Activated CD8-positive, alpha-beta T cell treated with anti-CD3 and anti-CD28 coated beads for 36 hours (primary cell): ENCODE measurements around the gene GDPD5. TPM values are rescaled to one million over a fixed set of nuclear protein-coding genes. Genes with fewer than 3 reads are reported as not detected.

Experiments used
- ATAC-seq: fragments of 200-7000 bp; cut with Tn5 transposase; one replicate; pipeline ENCODE4 v1.10.0; 2021; ENCODE audit warnings: mild to moderate bottlenecking, moderate library complexity
- CTCF ChIA-PET: fragments of 350-600 bp; sonication (Branson Sonifier 250); formaldehyde crosslinking; loops from one replicate; lab custom pipeline; 2021; ENCODE audit warnings: antibody characterized with exemption; lab: Charles Lee
- POLR2A ChIA-PET: fragments of 350-600 bp; sonication (Branson Sonifier 250); formaldehyde crosslinking; loops from one replicate; lab custom pipeline; 2021; ENCODE audit warnings: antibody characterized with exemption; lab: Charles Lee
- DNase-seq: peaks from one replicate; pipeline ENCODE4 v3.0.0-alpha.2; 2020
- H3K27ac Mint-ChIP-seq: one replicate; pipeline ENCODE4 v1.8.0; 2021; ENCODE audit warnings: mild to moderate bottlenecking, mixed read lengths
- H3K27me3 Mint-ChIP-seq: one replicate; pipeline ENCODE4 v1.8.0; 2021; ENCODE audit warnings: mixed read lengths
- H3K36me3 Mint-ChIP-seq: one replicate; pipeline ENCODE4 v1.8.0; 2021; ENCODE audit warnings: low read depth, mixed read lengths
- H3K4me1 Mint-ChIP-seq: one replicate; pipeline ENCODE4 v1.8.0; 2021; ENCODE audit warnings: low read depth, mixed read lengths
- H3K4me3 Mint-ChIP-seq: one replicate; pipeline ENCODE4 v1.8.0; 2021; ENCODE audit warnings: mild to moderate bottlenecking, moderate library complexity, mixed read lengths
- H3K9me3 Mint-ChIP-seq: one replicate; pipeline ENCODE4 v1.8.0; 2021; ENCODE audit warnings: mixed read lengths
- CTCF ChIP-seq: fragments of 200-600 bp; IDR thresholded peaks from one replicate; pipeline ENCODE4 v1.8.0; 2022; ENCODE audit warnings: antibody characterized with exemption, mild to moderate bottlenecking
- intact Hi-C: fragments of 100-400 bp; cut with micrococcal nuclease; formaldehyde crosslinking; loops from one replicate; pipeline ENCODE4 v1.10.0; 2022
- total RNA-seq, 2 experiments: library from RNA; stranded (reverse); gene quantifications; one replicate each; pipeline ENCODE4 v1.2.3, GENCODE V29; 2021

GDPD5 gene
- total RNA-seq, 2 experiments from 2014 or later, result 7.8 to 11.0 TPM

DNA sequence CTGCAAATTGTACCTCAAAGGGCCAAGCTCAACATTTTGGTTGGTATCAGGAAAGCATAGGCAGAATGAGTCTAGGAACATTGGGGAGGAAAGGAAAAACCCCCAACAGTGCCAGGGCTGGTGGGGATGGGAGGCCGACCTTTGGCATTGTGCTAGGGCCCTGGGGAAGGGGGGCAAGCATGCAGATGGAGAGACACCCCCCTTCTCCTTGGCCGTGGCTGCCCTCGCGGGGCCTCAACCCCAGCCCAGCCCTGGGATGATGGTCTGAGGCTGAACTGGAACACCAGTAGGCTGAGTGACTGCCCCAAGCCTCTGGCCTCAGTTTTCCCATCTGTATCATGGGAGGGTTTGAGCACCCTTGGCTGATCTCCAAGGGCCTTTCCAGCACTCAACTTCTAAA lies 40.0 kb downstream of the GDPD5 start:
- intact Hi-C loops, result no loop called here
- no peak overlapping the region for H3K27ac Mint-ChIP-seq
- H3K9me3 Mint-ChIP-seq, result no peaks in the 10 kb centered on the region
- POLR2A ChIA-PET, result interaction anchor here (1.4 kb wide), 1 partner anchor 22 kb away, joined by 4 read pairs; no protein-coding TSS in a partner anchor
- no peak overlapping the region for H3K4me3 Mint-ChIP-seq
- no peak for ATAC-seq
- H3K36me3 Mint-ChIP-seq, result no peaks in the 10 kb centered on the region
- CTCF ChIA-PET, result interaction anchor here (1.1 to 1.4 kb wide), 2 partner anchors 10 to 463 kb away, joined by 3 read pairs; no protein-coding TSS in a partner anchor
- no peaks in the 10 kb centered on the region for H3K27me3 Mint-ChIP-seq
- no peak for DNase-seq
- TF ChIP-seq CTCF, result no peak
- no peaks in the 10 kb centered on the region for H3K4me1 Mint-ChIP-seq

DNA sequence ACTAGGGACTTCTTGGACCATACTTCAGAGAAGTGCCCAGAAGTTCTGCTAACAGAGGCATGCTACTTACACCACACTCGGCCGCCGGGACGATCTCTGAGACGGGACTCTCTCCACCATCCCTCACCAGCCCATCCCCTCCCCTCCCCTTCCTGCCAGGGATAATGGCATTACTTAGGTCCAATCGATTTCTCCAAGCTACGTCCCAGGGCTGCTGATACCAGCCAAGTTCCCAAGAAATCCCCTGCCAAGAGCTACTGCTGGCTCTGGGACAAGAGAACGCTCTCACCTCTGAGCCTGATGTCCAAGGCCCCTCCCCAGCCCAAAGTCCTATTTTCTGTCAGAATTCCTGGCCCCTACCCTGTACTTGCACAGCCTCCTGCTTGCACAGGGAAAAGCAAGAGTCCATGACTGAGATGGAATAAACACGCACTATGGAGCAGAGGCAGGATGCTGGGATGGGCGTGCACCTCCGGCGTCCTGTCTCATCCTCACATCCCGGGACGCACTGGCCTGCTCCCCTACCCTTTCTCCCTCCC lies 42.7 kb downstream of the GDPD5 start:
- Mint-ChIP-seq H3K4me3 (no peak overlapping the region), H3K9me3 (no peaks in the 10 kb centered on the region), H3K27me3 (no peaks in the 10 kb centered on the region), H3K27ac (no peak overlapping the region), H3K36me3 (no peaks in the 10 kb centered on the region), H3K4me1 (no peaks in the 10 kb centered on the region)
- CTCF ChIA-PET, result no interaction called here
- ATAC-seq (no peak), DNase-seq (no peak)
- POLR2A ChIA-PET, result no interaction called here
- TF ChIP-seq CTCF, result no peak
- intact Hi-C loops, result no loop called here

GRCh38 chr11:75481922-75482606 lies 43.7 kb downstream of the GDPD5 start:
- Mint-ChIP-seq H3K4me1 (no peaks in the 10 kb centered on the region), H3K9me3 (no peaks in the 10 kb centered on the region), H3K27me3 (no peaks in the 10 kb centered on the region), H3K4me3 (no peak overlapping the region), H3K36me3 (no peaks in the 10 kb centered on the region), H3K27ac (no peak overlapping the region)
- ATAC-seq (no peak), DNase-seq (no peak)
- ChIA-PET POLR2A (interaction anchor here (1.3 kb wide), 1 partner anchor 73 kb away, joined by 5 read pairs; no protein-coding TSS in a partner anchor), CTCF (no interaction called here)
- intact Hi-C loops, result no loop called here
- TF ChIP-seq CTCF, result no peak

DNA sequence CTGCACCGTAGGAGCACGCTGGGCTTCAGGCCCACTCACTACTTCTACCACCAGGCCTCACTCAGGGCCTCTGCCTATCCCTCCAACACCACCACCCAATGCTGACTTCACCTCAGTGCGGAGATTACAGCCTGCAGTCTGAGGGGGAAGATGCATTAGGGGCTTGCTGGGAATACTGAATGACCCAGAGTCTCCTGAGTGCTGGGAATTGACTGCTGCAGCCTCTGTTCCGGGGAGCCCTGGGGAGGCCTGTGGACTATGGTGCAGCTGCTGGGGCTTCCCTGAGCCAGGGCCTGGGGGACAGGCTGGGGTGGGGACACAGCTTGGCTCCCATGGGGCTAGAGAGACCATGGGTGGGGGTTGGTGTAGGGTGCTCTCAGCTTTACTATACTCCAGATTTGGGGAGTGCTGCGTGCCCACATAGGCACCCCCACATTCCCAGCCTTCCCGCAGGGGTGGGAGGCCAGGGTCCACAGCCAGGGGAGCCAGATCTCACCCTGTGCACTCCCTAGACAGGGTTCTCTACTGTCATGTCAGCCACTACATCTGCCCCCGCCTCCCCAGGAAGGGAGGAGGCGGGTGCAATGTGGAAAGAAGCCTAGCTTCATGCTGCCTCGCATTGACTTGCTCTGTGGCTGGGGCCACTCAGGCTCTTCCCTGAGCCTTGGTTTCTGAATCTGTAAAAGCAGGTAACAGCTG lies 44.4 kb downstream of the GDPD5 start:
- intact Hi-C loops, result no loop called here
- no peak for TF ChIP-seq CTCF
- no peak overlapping the region for H3K27ac Mint-ChIP-seq
- H3K27me3 Mint-ChIP-seq, result no peaks in the 10 kb centered on the region
- ChIA-PET POLR2A (interaction anchor here (1.3 kb wide), 1 partner anchor 73 kb away, joined by 5 read pairs; no protein-coding TSS in a partner anchor), CTCF (no interaction called here)
- DNase-seq (no peak), ATAC-seq (no peak)
- no peaks in the 10 kb centered on the region for H3K4me1 Mint-ChIP-seq
- no peaks in the 10 kb centered on the region for H3K36me3 Mint-ChIP-seq
- H3K4me3 Mint-ChIP-seq, result no peak overlapping the region
- H3K9me3 Mint-ChIP-seq, result no peaks in the 10 kb centered on the region
